Neural progenitor cell (in vitro differentiated cells): Measurements from ENCODE around the gene DNER. TPM values are rescaled to one million over a fixed set of nuclear protein-coding genes. Genes with fewer than 3 reads are reported as not detected.

Experiments used
- DNase-seq: peaks from one replicate; pipeline ENCODE4 v3.0.0-alpha.2; 2016; ENCODE audit warnings: low spot score
- H2AFZ ChIP-seq: fragments of 200-600 bp; sonication (generic); replicated peaks from 2 replicates; pipeline ENCODE4 v1.6.1; 2016; ENCODE audit warnings: antibody characterized with exemption
- H3F3A ChIP-seq: fragments of 200-600 bp; sonication (generic); 2 replicates; pipeline ENCODE4 v1.6.1; 2016; ENCODE audit warnings: antibody characterized with exemption, low read depth
- H3K27ac ChIP-seq: fragments of 200-600 bp; sonication (generic); 2 replicates; pipeline ENCODE4 v1.5.1; 2016; ENCODE audit warnings: mild to moderate bottlenecking
- H3K27me3 ChIP-seq: fragments of 200-600 bp; sonication (generic); 2 replicates; pipeline ENCODE4 v1.6.1; 2016; ENCODE audit warnings: mild to moderate bottlenecking, moderate library complexity
- H3K36me3 ChIP-seq: fragments of 200-600 bp; sonication (generic); 2 replicates; pipeline ENCODE4 v1.5.1; 2016
- H3K4me1 ChIP-seq: fragments of 200-600 bp; sonication (generic); 2 replicates; pipeline ENCODE4 v1.6.1; 2016; ENCODE audit warnings: mixed run types
- H3K4me2 ChIP-seq: fragments of 200-600 bp; sonication (generic); 2 replicates; pipeline ENCODE4 v1.6.1; 2016
- H3K4me3 ChIP-seq: fragments of 200-600 bp; sonication (generic); 2 replicates; pipeline ENCODE4 v1.5.1; 2016
- H3K79me2 ChIP-seq: fragments of 200-600 bp; sonication (generic); 2 replicates; pipeline ENCODE4 v1.6.1; 2016; ENCODE audit warnings: low read depth
- H3K9ac ChIP-seq: fragments of 200-600 bp; sonication (generic); 2 replicates; pipeline ENCODE4 v1.6.1; 2016
- H3K9me3 ChIP-seq: fragments of 200-600 bp; sonication (generic); 2 replicates; pipeline ENCODE4 v1.5.1; 2016; ENCODE audit warnings: low read depth
- H4K20me1 ChIP-seq: fragments of 200-600 bp; sonication (generic); 2 replicates; pipeline ENCODE4 v1.6.1; 2016; ENCODE audit warnings: low read depth
- H3K27ac Mint-ChIP-seq: 3 replicates; pipeline ENCODE4 v1.8.0; 2021; ENCODE audit warnings: mixed read lengths
- H3K27me3 Mint-ChIP-seq: 2 replicates; pipeline ENCODE4 v1.8.0; 2022; ENCODE audit warnings: low read depth, mild to moderate bottlenecking, inconsistent platforms, moderate library complexity, mixed read lengths; ENCODE audit not compliant: insufficient read depth
- H3K36me3 Mint-ChIP-seq: 3 replicates; pipeline ENCODE4 v1.8.0; 2021; ENCODE audit warnings: mixed read lengths
- H3K4me1 Mint-ChIP-seq: 3 replicates; pipeline ENCODE4 v1.8.0; 2021; ENCODE audit warnings: mixed read lengths
- H3K4me3 Mint-ChIP-seq: 3 replicates; pipeline ENCODE4 v1.8.0; 2021; ENCODE audit warnings: mild to moderate bottlenecking, moderate library complexity, mixed read lengths
- H3K9me3 Mint-ChIP-seq: 3 replicates; pipeline ENCODE4 v1.8.0; 2020; ENCODE audit warnings: mixed read lengths
- EZH2 ChIP-seq: fragments of 200-600 bp; sonication (generic); IDR thresholded peaks from 2 replicates; pipeline ENCODE4 v1.6.1; 2017; ENCODE audit warnings: antibody characterized with exemption, mild to moderate bottlenecking, moderate library complexity
- EZH2phosphoT487 ChIP-seq: fragments of 200-600 bp; sonication (generic); IDR thresholded peaks from 2 replicates; pipeline ENCODE4 v1.6.1; 2017; ENCODE audit warnings: antibody characterized with exemption
- total RNA-seq: library from RNA; depleted of rRNA; stranded (reverse); fragments of >200 nt; gene quantifications from 2 replicates; pipeline ENCODE4 v1.2.3, GENCODE V29; 2015; ENCODE audit warnings: low replicate concordance
- TF ChIP-seq, protein P1 (sequence below): fragments of 200-600 bp; sonication (generic); IDR thresholded peaks from 2 replicates; pipeline ENCODE4 v1.5.1; 2017; ENCODE audit warnings: antibody characterized with exemption, mild to moderate bottlenecking

The DNER gene
- total RNA-seq, 1 donor from 2014 or later: 0.97 TPM

DNA sequence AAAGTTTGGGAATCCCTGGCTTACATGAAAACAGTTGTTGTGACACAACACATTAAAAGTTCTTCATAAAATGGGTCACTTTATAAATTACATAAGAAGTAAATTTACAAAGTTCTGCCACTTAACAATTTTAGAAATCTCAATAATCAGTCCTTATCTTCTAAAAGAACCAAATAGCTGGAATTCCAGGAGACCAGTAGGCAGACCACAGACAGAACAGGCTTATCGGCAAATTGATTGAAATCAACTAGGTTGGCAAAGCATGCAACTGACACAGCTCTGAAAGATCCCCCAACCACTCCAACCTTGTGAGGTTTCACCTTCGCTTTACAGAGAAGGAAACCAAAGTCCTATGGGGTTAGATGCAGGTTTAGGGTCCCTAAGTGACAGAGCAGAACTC is 103.0 kb downstream of the DNER start:
- Mint-ChIP-seq H3K27ac (no peak overlapping the region), H3K4me1 (no peaks in the 10 kb centered on the region), H3K4me3 (no peak overlapping the region), H3K36me3 (no peaks in the 10 kb centered on the region), H3K27me3 (peaks cover 7% of the 10 kb centered on the region), H3K9me3 (no peaks in the 10 kb centered on the region)
- Histone ChIP-seq H3K4me3 (no peak overlapping the region), H2AFZ (no peak overlapping the region), H3K27me3 (no peaks in the 10 kb centered on the region), H3K4me2 (no peak overlapping the region), H3K4me1 (no peaks in the 10 kb centered on the region), H3K79me2 (no peaks in the 10 kb centered on the region), H3K9me3 (no peaks in the 10 kb centered on the region), H3K9ac (no peak overlapping the region), H3F3A (no peaks in the 10 kb centered on the region), H3K36me3 (no peaks in the 10 kb centered on the region), H4K20me1 (no peaks in the 10 kb centered on the region), H3K27ac (no peak overlapping the region)
- TF ChIP-seq, protein P1, sequence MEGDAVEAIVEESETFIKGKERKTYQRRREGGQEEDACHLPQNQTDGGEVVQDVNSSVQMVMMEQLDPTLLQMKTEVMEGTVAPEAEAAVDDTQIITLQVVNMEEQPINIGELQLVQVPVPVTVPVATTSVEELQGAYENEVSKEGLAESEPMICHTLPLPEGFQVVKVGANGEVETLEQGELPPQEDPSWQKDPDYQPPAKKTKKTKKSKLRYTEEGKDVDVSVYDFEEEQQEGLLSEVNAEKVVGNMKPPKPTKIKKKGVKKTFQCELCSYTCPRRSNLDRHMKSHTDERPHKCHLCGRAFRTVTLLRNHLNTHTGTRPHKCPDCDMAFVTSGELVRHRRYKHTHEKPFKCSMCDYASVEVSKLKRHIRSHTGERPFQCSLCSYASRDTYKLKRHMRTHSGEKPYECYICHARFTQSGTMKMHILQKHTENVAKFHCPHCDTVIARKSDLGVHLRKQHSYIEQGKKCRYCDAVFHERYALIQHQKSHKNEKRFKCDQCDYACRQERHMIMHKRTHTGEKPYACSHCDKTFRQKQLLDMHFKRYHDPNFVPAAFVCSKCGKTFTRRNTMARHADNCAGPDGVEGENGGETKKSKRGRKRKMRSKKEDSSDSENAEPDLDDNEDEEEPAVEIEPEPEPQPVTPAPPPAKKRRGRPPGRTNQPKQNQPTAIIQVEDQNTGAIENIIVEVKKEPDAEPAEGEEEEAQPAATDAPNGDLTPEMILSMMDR: no peak
- TF ChIP-seq EZH2phosphoT487 (no peak), EZH2 (no peak)
- no peak for DNase-seq

DNA sequence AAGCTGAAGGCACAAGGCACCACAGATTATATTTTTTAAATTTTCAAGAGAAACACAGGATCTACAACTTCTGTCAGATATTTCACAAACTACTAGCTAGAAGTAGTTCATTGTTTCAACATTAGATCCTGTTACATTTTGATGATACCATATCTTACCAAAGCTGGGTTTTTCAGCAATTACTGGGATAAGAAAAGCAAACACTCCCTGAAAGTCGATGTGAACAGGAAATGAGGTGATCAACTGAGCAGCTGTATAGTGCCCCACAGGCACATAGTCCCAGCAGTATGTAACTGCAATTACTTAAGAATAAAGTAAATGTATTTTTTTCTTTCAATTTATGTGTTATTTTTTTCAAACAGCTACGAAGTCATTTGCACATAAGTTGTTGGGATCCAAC is 103.5 kb downstream of the DNER start:
- Histone ChIP-seq H3K36me3 (no peaks in the 10 kb centered on the region), H3K4me2 (no peak overlapping the region), H3K79me2 (no peaks in the 10 kb centered on the region), H2AFZ (no peak overlapping the region), H3K9ac (no peak overlapping the region), H3K27me3 (no peaks in the 10 kb centered on the region), H3K4me3 (no peak overlapping the region), H4K20me1 (no peaks in the 10 kb centered on the region), H3F3A (no peaks in the 10 kb centered on the region), H3K4me1 (no peaks in the 10 kb centered on the region), H3K9me3 (no peaks in the 10 kb centered on the region), H3K27ac (no peak overlapping the region)
- H3K27ac Mint-ChIP-seq: no peak overlapping the region
- TF ChIP-seq, protein P1: no peak
- H3K36me3 Mint-ChIP-seq: no peaks in the 10 kb centered on the region
- peaks cover 7% of the 10 kb centered on the region for H3K27me3 Mint-ChIP-seq
- H3K4me1 Mint-ChIP-seq: no peaks in the 10 kb centered on the region
- no peak for DNase-seq
- H3K4me3 Mint-ChIP-seq: no peak overlapping the region
- no peaks in the 10 kb centered on the region for H3K9me3 Mint-ChIP-seq

DNA sequence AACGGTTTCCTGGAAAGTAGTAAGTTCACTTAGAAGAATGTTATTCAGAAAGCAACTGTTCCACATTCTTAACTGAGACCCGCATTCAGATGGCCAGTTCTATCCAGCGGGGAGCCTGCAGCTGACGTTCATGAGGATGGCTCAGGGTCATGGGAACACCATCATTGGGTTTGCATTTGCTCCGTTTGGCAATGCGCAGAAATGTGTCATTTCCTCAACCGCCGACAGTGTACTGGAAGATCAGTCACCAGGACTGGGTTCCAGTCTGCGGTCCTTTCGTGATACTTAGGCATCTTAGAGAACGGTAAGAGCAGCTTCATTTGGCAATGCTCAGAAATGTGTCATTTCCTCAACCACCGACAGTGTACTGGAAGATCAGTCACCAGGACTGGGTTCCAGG is 104.0 kb downstream of the DNER start:
- no peaks in the 10 kb centered on the region for H3K36me3 ChIP-seq
- H3K27ac ChIP-seq: no peak overlapping the region
- H2AFZ ChIP-seq: no peak overlapping the region
- Mint-ChIP-seq H3K4me3 (no peak overlapping the region), H3K4me1 (no peaks in the 10 kb centered on the region), H3K36me3 (no peaks in the 10 kb centered on the region), H3K27me3 (peaks cover 7% of the 10 kb centered on the region), H3K27ac (no peak overlapping the region), H3K9me3 (no peaks in the 10 kb centered on the region)
- H3K9me3 ChIP-seq: no peaks in the 10 kb centered on the region
- H3K9ac ChIP-seq: no peak overlapping the region
- TF ChIP-seq, protein P1: no peak
- TF ChIP-seq EZH2phosphoT487 (no peak), EZH2 (no peak)
- H3F3A ChIP-seq: no peaks in the 10 kb centered on the region
- no peaks in the 10 kb centered on the region for H3K4me1 ChIP-seq
- no peak overlapping the region for H3K4me2 ChIP-seq
- no peaks in the 10 kb centered on the region for H4K20me1 ChIP-seq
- H3K79me2 ChIP-seq: no peaks in the 10 kb centered on the region
- no peak overlapping the region for H3K4me3 ChIP-seq
- DNase-seq: no peak
- no peaks in the 10 kb centered on the region for H3K27me3 ChIP-seq

DNA sequence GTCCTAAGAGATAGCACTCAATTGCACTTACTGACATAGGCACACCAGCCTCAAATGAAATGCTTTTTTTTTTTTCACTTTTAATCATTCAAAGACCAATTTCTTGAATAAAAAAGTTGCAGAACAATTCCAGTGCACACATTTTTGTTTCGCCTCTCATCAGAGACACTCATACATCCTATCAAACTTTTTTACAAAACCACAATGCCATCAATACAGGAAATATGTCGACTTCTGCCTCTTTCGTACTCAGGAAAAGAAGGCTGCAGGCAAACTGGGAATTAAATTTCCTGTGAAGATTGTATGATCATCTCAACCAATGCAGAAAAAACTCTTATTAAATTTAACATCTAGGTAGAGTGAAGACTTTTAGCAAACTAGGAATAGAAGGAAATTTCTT is 112.4 kb downstream of the DNER start:
- H3K27me3 Mint-ChIP-seq: no peaks in the 10 kb centered on the region
- no peaks in the 10 kb centered on the region for H3K9me3 Mint-ChIP-seq
- H3K4me1 Mint-ChIP-seq: peaks cover 6% of the 10 kb centered on the region
- H4K20me1 ChIP-seq: no peaks in the 10 kb centered on the region
- no peaks in the 10 kb centered on the region for H3F3A ChIP-seq
- H3K27ac Mint-ChIP-seq: no peak overlapping the region
- DNase-seq: no peak
- no peak for TF ChIP-seq EZH2phosphoT487
- TF ChIP-seq, protein P1: no peak
- no peak for TF ChIP-seq EZH2
- no peaks in the 10 kb centered on the region for H3K36me3 Mint-ChIP-seq
- no peaks in the 10 kb centered on the region for H3K79me2 ChIP-seq
- H3K36me3 ChIP-seq: no peaks in the 10 kb centered on the region
- no peak overlapping the region for H3K4me2 ChIP-seq
- no peak overlapping the region for H3K9ac ChIP-seq
- no peaks in the 10 kb centered on the region for H3K27me3 ChIP-seq
- H3K4me3 Mint-ChIP-seq: no peak overlapping the region
- H2AFZ ChIP-seq: no peak overlapping the region
- H3K4me3 ChIP-seq: no peak overlapping the region
- H3K4me1 ChIP-seq: no peaks in the 10 kb centered on the region
- H3K27ac ChIP-seq: no peak overlapping the region
- no peaks in the 10 kb centered on the region for H3K9me3 ChIP-seq
